GM04504 (cell line): ENCODE measurements around the gene CIB4.
"Not testable (repeated sequence)": the region's sequence is repeated elsewhere in the genome, so short reads cannot be mapped to it uniquely, and the experiment has no call there.

Experiments used
- DNase-seq: peaks from one replicate; pipeline ENCODE4 v3.0.0-alpha.2; 2012; ENCODE audit warnings: low read depth

The CIB4 gene

DNA sequence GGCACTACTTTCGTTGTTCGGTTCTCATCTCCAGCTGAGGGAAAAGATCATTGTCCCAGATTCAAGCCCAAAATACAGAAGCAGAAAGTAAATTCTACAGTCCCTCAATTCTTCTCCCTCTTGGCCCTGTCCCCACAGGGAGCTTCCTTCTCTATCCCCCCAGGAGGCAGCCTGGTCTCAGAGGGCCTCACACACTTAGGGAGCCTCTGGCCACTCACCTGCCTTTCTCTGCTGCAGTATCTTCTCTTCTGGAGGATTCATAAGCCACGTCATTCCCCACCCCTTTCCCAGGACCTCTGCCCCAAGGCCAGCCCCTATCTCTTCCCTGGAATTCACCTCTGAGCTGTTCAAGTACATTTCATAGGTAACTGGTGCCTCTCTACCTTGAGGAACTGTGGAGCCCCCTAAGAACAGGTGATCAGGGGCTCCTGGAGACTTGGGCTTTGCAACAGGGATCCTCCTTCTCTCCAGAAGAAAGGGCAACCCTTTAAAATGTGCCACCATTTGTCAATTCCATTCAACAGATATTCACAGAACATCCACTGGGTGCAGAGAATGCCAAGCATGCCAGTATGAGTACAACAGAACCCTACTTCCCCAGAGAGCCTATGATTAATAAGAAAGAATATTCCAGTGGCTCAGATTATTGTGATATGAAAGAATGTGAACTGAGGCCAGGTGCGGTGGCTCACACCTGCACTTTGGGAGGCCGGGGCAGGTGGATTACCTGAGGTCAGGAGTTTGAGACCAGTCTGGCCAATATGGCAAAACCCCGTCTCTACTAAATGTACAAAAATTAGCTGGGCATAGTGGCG, 72.9 kb downstream of the CIB4 start:
- no peak for DNase-seq

DNA sequence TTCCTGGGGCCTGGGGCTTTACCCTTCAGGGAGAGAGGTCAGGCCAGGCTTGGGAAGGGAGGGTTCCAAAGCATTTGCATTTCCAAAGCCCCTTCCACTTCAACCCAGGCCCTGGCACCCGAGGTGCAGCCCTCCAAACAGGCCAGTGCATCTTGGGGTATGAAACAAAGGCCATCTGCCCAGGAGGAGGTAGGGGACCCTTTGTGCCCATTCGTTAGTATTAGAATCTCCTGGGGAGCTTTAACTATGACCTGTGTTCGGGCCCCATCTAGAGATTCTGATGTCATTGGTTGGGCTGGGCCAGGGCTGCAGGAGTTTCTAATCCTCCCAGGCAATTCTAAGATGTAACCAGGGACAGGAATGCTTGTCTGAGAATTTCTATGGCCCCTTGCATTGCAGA, 73.6 kb downstream of the CIB4 start:
- DNase-seq, result no peak

DNA sequence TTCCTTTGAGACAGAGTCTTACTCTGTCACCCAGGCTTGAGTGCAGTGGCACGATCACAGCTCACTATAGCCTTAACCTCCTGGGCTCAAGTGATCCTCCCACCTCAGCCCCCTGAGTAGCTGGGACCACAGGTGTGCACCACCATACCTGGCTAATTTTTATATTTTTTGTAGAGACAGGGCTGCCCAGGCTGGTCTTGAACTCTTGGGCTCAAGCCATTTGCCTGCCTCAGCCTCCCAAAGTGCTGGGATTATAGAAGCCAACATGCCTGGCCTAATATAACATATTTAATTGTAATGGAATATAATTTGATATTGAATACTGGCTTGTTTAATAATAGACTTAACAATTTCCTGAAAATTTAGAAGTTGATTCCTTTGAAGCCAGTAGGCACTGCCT, 74.4 kb downstream of the CIB4 start:
- DNase-seq, result not testable (repeated sequence)

DNA sequence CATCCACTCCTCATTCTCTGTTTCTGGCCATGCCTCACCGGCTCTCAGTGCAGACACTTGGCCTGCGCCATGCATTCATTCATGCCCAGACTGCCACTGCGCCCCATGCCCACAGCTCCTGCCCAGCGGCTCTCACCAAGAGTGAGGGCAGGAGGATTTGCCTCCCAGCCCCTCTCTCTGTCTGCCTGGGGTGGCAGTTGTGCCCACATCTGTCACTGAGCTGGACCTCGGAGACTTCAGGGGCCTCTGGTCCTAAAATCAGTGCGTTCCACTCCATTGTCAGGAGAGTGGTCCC, 75.1 kb downstream of the CIB4 start:
- DNase-seq, result no peak

DNA sequence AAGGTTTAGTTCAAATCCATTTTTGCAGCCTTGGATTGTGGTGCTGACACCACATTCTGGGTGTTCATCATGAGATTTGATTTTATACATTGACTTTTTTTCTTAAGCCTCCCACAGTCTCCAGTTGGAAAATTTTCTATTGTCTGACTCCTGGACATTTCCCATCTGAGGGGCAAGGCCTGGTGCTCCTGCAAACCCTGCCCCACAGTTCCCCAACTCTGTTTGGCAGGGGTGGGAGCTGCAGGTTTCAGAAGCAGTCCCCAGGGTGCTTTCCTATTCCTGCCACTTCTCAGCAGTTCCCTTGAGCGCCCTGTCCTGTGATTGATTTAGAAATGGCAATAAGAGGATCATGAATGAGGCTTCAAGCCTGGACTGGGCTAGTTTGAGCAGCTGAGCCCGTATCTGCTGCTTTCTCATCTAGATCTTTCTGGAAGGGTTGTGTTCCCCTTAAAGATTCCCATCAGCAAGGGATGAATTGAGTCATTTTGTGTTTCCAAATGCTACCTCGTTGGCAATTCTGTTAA, 77.0 kb downstream of the CIB4 start:
- no peak for DNase-seq

DNA sequence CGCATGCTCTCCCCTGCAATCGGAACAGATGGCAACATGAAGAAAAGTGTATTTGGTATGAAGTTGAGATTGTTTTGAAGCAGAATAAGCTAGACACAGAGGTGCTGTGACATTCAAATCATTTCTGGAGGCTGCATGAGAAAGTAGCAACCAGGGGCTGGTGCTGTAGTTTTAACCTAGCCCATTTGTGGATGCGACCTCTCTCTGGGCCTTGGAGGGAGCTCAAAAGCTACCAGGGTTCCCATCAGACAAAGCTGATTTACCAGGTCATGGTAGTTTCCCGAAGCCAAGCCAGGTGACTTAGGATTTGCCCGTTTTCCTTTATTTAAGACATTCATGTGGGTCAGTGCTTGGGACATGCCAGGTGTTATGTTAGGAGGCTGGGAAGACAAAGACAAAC, 77.5 kb downstream of the CIB4 start:
- DNase-seq, result no peak

DNA sequence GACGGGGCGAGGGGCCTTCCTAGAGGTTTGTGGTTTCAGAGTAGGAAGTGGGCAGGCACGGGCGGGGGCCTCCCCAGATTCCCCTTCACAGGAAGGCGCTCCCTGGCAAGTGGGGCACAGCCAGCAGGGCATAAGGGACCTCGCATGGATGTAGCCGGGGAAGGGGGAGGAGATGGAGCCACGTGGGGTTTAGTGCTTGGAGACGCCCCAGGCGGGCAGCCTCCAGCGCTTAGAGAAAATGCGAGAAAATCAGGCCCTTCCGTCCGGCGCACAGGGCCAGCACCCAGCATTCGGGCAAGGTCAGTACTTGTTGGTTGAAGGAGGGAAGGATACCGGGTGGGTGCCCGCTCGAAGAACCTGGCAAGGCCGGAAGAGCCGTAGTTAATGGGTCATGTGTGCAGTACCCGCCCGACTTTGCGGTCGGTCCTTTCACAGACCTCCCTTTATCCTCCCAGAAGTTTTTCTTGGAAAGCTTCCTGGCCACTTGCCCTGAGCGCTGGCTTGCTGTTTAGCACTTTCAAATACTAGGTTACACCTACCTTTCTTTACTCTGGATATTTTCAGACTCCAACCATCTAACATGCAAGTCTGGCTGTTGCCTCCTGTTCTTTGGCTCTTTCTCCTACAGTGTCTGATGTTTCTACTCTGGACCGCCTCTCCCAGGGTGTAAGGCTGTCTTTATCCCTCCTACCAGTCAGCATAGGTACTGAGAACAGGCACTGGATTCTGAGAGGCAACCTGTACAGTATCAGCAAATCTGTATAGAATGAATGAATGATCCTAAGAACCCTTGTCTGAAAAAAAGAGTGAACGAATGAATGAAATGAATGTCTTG, 78.1 kb downstream of the CIB4 start:
- DNase-seq, result no peak

DNA sequence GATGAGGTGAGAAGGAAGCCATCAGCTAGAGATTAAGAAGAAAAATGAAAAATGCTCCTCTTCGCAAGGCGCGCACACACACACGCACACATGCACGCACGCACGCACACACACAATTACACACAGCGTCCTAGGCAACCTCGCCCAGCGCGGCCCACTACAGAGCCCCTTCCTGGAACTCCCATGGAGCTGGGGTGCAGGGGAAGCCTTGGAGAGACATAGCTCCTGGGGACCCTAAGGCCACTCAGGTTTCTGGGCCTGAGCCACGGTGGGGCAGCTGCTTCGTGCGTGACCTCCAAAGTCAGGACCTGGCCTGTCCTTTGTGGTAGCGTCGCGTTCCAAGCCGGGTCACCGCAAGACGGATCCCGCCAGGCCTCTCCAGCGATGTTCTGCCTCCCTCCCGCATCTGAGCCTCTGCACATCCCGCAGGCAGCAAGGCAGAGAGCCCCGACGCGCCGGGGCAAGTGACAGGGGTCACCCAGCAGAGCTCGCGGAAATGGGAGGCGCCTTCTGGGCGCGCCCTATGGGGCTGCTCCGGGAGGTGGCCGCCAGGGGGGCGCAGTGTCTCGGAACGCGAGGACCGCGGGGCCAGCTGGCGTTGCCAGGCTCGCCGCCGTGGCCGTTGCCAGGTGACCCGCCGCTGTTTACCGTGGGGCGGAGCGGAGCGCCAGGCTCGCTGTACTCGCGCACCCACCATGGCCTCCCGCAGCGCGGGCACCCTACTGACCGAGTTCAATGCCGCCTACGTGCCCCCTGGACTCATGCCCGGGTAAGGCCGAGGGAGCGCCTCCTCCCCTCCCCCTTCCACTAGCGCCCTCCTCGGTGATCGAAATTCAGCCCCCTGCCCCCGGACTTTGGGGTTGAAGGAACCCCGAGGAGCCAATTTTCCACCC, 79.0 kb downstream of the CIB4 start:
- DNase-seq, result no peak

DNA sequence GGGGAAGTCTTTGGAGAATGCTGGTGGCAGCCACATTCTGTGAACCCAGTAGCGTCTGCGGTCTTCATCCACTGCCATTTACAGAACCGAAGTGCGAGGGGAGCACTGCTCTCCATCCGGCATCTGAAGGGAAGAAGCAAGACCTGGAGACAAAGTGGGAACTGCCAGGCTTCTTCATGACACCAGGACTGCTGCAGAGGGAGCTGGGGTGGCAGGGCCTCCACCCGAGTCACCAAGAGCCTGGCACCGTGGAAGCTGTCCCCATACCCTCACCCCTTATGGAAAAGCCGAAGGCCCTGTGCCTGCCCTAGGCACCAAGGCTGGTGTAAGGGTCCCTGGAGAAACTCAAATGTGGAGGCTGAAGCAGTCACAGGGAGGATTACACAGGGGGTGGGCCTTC, 79.8 kb downstream of the CIB4 start:
- DNase-seq, result no peak

DNA sequence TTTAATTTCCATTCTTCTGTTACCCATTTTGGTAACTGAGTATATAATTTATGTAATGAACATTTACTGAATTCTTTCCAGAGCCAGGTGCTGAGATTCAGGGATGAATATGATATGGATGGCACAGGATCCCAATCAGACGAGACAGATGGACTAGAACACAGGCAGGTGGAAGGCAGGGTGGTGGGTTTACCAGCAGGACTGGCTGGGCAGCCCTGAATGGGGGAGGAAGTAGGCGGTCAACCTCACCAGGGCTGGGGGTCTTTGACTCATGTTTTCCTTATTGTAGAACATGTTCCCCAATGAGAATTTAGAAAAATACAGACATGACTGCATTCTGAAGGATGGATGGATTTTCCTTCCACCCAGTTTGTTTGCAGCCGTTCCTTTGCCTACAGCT, 80.3 kb downstream of the CIB4 start:
- no peak for DNase-seq

DNA sequence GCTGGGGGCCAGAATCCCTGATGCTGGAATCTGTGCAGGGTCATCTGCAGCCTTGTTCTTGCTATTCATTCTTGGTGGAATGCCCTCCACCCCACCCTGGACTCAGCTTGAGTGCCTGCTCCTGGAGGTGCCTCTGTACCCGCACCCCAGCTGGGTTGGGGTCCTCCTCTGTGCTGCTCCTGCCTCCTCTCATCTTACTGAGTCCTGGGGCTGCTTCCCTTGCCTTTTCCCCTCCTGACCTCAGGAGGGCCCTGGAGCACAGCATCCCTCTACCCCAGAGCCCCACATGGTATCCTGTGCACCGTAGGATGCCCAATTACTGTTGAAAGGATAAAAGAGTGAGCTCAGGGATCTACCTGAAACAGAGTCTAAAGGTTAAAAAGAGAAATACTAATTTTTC, 81.6 kb downstream of the CIB4 start:
- no peak for DNase-seq

DNA sequence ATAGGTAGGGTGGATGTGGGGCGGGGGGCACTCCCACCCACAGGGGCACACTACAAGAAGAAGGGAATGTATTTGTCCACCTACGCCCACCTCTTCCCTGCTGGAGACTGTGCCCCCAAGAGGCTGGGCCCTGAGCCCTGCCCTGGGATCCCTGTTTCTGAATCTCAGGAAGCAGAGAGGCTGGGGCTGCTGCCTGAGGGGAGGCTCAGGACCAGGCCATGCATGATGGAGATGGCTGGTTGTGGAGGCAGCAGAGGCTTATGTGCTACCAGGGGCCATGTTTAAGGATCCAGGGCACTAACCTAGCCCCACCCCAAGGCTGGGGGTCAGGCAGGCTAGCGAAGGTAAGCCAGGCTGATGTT, 82.1 kb downstream of the CIB4 start:
- no peak for DNase-seq

DNA sequence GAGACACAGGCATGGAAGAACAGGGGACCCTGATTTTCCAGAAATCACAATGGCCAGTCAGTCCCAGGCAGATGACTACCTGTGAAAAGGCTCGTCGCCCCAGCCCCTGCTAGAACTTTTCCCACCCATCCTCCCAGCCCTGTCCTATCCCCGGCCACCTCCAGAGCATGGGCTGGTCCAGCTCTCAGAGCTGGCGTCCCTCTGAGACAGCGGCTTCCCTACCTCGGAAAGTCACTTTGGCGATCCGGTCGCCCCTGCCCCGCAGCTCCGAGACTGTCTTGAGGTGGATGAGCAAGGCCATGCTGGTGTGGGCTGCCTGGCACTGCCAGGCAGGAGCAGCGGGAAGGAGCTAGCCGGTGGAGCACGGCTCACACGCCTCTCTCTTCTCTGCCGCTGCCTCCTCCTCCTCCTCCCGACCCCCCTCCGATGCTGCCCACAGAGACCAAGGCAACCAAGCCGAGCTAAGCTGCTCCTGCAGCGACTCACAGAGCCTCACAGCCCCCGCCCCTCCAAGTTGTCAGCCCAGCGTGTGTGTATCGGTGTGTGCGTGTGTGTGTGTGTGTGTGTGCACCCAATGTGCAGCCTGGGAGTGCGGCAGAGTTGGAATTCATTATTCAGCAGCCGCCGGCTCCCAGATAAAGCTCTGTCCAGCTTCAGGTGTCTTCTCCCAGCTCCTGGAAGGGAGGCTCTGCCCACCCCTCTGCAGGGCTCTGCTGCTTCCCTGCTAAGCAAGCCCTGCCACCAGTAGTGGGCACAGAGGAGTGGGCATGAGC, 82.7 kb downstream of the CIB4 start:
- DNase-seq, result no peak

DNA sequence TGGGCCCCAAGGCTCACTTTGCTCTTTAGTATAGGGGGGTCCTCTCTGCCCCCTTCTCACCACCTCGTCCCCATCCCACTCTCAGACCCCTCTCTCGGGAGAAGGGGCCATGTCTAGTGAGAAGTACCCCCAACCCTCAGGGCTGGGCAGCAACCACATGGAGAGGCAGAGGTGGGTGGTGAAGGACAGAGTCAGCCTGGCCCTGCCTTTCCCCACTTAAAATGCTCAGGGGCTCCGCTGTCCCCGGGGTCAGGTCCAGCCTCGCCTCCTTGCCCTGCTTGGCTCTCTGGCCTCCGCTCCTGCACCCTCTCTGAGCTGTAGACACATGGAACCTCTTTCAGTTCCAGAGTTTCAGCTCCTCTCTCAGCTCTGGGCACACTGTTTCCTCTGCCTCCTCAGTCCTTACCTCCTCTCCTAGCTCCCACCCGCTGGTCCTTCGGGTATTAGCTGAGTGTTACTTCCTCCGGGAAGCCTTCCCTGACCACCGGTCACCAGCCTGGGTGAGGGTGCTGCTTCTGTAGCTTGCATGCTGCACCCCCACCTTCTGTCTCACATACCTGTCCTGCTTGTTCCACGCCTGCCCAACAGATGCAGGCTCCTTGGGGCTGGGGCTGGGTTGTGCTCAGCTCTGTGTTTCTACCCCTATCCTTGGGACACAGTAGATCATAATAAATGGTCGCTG, 83.8 kb downstream of the CIB4 start:
- DNase-seq, result no peak

DNA sequence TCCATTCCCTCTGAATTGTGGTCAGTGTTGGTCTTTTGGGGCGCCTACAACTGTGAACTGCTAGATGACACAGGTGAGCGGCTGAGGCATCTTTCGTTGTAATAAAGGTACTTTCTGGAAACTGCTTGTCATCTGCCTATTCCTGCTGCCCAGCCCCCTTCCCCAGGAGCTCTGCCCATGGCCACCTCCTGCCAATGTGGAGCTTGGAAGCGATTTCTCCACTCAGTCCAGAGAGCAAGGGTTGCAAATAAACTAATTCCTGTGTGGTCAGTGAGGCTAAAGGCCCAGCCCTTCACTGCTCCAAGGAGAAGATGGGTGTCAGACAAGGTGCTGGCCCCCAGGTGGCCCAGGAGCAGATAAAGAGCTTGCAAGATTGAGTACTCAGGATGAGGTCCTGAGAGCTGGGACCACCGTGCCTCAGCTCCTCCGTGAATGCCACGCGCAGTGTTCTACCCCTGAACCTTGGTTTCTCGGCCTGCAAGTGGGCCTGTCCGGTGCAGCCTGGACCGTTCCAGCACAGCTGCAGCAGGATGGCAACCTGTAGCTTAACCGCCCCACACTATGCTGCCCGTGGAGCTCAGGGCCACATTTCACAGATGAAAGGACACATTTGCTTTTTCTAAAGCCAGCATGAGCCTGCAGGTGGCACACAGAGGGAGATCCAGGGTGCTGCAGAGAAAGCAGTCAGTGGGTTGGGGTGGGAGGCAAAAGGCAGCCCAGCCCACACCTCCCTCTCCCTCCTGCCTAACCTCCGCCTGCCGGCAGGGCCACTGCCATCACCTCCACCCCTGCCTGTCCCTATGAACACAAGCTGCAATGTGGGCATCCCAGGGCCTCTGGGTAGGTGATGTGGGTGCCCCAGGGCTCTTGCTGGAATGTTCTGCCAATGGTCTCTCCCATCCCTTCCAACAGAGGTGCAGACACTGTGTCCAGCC, 84.6 kb downstream of the CIB4 start:
- no peak for DNase-seq

DNA sequence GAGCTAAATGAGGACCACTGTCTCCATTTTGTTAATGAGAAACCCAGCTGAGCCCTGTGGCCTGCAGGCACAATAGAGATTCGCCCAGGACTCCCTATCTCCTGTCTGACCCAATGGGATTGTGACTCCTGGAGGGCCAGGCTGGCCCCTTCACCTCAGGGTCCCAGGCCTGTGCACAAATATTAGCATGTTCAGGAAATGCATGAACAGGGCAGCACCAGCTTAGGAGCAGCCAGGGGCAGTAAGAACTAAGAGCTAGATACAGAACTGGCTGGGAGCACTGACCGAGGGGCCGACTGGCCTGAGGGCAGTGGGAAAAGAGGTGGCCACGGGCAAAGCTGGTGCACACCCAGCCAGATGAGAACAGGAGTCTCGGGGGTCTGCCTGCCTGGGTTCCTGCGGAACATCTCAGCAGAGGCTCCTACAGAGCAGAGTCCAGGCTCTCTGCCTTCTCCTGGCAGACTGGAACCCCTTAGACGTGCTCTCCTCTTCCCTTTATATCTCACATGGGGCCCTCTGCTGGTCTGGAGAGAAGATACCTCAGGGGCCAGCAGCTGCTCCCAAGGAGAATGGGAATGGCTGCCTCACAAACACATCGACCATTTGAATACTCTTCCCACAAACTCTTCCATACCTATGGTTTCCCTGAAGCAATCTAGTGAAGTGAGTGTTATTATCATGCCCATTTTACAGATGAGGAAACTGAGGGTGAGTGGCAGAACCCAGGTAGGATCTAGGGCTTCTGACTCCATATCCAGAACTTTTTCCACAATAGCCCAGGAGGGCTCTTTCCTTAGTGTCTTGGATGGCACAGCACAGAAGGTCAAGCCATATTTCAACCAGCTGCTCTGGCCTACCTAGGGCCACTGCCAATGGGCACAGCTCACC, 85.7 kb downstream of the CIB4 start:
- DNase-seq, result no peak

DNA sequence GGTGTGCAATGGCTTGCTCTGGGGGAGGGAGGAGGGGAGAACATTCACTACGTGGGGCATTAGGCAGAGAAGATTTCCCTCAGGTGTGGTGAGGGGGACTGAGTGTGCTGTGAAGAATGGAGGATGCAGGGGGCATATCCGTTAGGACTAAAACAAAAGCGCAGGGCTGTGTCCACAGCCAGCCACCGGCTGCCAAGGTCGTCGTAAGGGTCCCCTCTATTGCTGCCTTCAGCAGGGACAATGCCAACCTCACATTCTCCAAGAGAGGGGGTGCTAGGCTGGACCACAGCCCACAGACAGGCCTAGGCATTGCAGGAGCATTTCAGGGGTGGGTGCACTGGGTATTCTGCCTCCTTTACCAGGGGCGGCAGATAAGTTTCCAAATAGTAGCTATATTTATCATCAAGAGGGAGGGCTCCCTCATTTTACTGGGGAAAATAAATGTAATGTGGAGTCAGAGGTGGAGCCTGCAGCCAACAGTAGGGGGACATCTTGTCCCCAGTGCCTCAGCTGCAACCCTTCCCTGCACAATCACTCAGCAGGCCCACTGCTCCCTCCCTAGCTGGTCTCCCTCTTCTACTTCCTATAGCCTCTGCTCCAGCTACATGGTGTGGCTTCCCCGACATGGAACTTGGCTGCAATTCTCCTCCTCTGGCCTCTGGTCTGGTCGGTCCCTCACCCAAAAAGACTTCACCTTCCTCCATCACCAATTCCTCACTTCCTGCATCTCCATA, 88.4 kb downstream of the CIB4 start:
- DNase-seq, result no peak

DNA sequence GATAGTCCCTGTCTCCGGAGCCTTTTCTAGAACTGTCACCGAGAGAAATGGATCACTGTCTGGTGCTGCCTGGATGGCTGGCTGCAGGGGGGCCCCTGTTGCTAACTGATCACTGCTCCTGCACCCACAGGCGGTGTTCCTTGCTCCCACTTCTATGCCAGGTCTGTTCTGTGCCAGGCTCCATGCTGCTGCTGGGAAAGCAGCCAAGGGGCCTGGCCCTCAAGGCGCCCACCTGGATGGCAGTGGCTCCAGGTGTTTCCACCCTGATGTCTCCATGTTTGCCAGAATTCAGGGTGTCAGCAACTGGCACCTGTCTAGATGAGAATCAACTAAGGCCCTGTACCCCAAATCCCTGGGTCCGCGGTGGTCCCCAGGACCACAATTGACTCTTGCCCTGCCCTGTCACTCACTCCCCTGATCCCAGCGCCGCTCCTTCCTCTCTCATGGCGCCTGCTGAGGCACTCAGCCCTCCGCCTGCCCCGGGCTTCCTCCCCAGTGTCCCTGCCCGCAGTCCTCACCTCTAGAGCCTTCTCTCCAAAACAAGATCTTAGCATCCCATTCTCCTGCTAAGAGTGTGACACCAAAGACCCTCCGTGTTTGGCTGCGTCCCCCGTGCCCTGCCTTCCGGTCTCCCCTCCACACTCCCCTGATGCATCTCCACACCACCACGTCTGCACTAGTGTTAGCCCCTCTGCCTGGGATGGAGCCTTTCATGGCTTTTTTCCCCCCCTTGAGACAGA, 90.7 kb downstream of the CIB4 start:
- no peak for DNase-seq
